ENCODE measurements around the gene RAPGEF2.
"Not testable (repeated sequence)": the region's sequence is repeated elsewhere in the genome, so short reads cannot be mapped to it uniquely, and the experiment has no call there.

Gene RAPGEF2

GRCh38 chr4:159102622-159103383 is at the start of gene RAPGEF2:
RAPGEF2 (plus strand) TSS chr4:159103079; CDS start chr4:159104163, 1,084 bp downstream.
- peak within 1 kb of the TSS; percentile 88 for H3K4me3 ChIP-seq (ENCODE audit: low read depth, low read length)
- DNase-seq (ENCODE audit: low read depth), result peak; percentile 84

DNA sequence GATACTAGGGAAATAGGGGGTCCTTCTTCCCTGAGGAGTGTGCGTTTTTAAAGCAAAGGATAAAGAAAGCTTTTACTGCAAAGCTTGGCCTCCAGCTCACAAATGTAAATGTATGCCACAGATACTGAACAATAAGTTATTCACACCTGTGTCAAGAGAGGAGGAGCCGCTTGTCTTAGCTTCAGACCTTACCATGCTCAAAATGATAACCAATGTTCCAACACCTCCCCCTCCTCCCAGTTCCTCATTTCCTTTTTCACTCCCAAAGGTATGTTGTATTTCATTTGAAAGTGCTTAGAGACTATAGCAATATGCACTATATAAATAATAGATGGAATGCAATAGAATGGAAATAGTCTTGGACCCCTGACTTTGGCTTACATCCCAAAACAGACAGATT is 47.0 kb upstream of the RAPGEF2 start:
- DNase-seq (ENCODE audit: low read depth), result no peak

DNA sequence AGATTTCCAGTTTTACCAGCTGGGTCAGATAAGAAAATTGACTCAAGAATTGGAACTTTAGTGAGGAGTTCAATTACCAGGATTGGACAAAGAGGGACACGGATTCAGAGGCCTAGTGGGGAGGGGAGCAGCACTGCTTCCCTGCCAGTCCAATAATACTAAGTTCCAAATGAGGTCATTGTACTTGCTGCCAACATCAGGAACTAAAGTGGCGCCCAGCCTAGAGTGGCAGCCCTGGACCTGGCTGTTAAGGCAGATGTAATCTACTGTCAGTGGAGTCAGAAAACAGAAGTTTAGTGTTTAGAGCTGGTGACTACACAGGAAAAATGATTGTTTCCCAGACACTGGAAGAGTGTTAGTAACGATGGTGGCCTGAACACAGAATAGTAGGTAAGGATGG is 42.7 kb upstream of the RAPGEF2 start:
- DNase-seq (ENCODE audit: low read depth), result no peak
- no peak overlapping the region for H3K4me3 ChIP-seq (ENCODE audit: low read depth, low read length)

More for the DNA sequence above, 47.0 kb upstream of the RAPGEF2 start:
- H3K4me3 ChIP-seq (ENCODE audit: low read depth, low read length), result no peak overlapping the region

DNA sequence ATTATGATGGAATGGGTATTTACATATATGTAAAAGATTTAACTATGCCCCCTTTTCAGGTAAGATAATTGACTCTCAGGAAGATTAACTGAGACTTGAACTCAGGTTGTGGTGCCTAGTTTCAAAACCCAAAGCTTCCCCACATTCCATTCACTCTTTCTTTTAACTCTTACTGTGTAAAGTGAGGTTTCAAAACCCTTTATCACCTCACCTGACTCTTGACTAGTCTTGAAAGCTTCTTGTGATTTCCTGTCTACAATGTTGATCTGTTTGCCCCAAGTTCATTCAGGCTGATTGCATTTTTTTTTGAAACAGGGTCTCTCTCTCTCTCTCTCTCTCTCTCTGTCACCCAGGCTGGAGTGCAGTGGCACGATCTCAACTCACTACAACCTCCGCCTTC is 40.5 kb upstream of the RAPGEF2 start:
- no peak for DNase-seq (ENCODE audit: low read depth)

GRCh38 chr4:159065513-159066240 is 37.2 kb upstream of the RAPGEF2 start:
- no peak for DNase-seq (ENCODE audit: low read depth)
- no peak overlapping the region for H3K4me3 ChIP-seq (ENCODE audit: low read depth, low read length)

More for the DNA sequence above, 40.5 kb upstream of the RAPGEF2 start:
- no peak overlapping the region for H3K4me3 ChIP-seq (ENCODE audit: low read depth, low read length)

GRCh38 chr4:159068139-159068538 is 34.7 kb upstream of the RAPGEF2 start:
- H3K4me3 ChIP-seq (ENCODE audit: low read depth, low read length); DNase-seq (ENCODE audit: low read depth): not testable (repeated sequence)

GRCh38 chr4:159069922-159070321 is 33.0 kb upstream of the RAPGEF2 start:
- H3K4me3 ChIP-seq (ENCODE audit: low read depth, low read length), result no peak overlapping the region
- DNase-seq (ENCODE audit: low read depth), result peak; percentile 85

- H3K4me3 ChIP-seq (ENCODE audit: low read depth, low read length), result no peak overlapping the region
- peak; percentile 95 for DNase-seq (ENCODE audit: low read depth)
Observed at GRCh38 chr4:159070742-159071141, 32.1 kb upstream of the RAPGEF2 start.

DNA sequence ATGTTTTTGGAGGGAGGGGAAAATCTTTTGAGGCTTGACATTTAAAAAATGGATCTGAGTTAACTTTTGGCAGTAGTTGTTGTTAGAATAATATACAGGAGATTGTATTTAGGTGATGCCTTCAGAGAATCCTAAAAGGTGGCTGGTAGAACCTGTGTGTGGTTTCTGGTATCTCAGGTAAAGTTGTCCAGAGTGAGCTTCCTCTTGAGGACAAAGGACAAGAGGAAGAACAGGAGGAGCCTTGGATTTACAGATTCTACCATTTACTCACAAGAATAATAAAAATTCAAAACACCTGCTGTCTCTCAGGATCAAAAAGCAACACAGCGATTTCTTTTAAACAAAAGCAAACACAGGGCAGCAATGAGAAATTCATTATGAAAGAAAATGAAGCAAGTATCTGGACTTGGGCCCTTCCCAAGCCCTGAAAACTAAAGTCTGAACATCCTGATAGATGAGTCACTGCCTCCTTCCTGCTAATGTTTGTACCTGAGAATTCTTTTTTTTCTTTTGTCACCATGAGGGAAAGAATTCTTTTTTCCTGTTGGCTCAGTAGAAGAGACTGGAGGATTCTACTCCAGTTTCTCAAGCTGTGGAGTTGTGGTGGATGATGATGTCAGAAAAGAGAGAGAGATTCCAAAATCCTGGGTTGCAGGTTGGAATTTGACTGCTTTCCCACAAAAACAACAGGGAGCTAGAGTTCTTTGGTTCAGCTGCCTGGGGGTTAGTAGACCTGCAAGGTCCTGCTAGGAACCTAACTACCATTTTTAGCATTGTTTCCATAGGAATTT is 31.5 kb upstream of the RAPGEF2 start:
- DNase-seq (ENCODE audit: low read depth), result peak; percentile 67
- no peak overlapping the region for H3K4me3 ChIP-seq (ENCODE audit: low read depth, low read length)

GRCh38 chr4:159071969-159072765 is 30.7 kb upstream of the RAPGEF2 start:
- H3K4me3 ChIP-seq (ENCODE audit: low read depth, low read length), result no peak overlapping the region
- DNase-seq (ENCODE audit: low read depth), result no peak

DNA sequence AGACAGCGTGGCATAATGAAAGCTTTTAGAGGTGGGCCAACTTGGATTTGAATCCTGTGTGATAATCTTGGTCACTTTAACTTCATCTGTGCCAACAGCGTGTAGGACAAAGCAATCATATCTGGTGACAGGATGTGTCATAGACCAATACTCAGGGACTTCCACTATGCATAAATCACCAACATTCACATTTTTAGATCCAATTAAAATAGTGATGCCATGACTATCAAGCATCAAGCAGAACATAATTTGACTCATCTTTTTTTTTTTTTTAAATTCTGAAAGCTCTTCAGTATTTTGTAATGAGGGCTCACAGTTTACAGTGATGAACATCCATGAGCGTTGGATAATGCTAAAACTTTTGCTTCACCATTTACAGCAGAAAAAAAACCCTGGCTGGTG is 27.3 kb upstream of the RAPGEF2 start:
- no peak overlapping the region for H3K4me3 ChIP-seq (ENCODE audit: low read depth, low read length)
- DNase-seq (ENCODE audit: low read depth), result no peak

- H3K4me3 ChIP-seq (ENCODE audit: low read depth, low read length); DNase-seq (ENCODE audit: low read depth): not testable (repeated sequence)
Observed at GRCh38 chr4:159077018-159077417, 25.9 kb upstream of the RAPGEF2 start.

DNA sequence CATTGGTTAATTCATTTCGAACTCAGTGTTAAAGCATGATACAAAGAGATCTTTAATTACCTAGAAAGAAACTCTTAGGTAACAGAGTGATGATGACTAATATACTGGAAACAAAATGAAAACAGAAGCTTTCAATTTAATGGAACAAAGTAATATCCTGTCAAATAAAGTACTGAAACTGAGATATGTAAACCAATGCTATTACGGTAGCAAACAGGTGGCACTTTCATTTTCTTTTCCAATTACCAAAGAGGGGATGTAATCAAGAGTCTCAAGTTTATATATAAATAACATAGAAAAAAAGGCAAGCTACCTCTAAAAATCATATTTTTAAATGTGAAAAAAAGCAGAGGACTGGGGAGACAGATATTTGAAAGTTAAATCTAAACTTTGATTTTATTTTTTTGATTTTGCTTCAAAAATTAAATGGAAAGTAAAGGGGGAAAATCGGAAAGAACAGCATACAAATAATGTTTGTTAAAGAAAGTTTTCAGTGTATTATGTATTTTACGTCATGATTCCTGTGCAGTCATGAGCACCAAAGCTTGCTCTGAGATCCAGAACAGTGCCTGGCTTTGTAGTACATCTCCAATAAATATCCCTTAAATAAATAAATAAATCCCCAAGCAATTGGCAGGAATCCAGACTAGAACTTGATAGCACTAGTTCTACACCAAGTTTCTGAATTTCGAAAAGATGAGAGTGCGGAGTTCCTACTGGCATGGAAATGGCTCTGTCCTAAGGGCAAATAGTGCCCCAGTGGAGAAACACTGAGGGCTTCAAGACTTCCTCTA is 25.0 kb upstream of the RAPGEF2 start:
- no peak overlapping the region for H3K4me3 ChIP-seq (ENCODE audit: low read depth, low read length)
- no peak for DNase-seq (ENCODE audit: low read depth)

- DNase-seq (ENCODE audit: low read depth), result no peak
Observed at GRCh38 chr4:159079074-159079473, 23.8 kb upstream of the RAPGEF2 start.

DNA sequence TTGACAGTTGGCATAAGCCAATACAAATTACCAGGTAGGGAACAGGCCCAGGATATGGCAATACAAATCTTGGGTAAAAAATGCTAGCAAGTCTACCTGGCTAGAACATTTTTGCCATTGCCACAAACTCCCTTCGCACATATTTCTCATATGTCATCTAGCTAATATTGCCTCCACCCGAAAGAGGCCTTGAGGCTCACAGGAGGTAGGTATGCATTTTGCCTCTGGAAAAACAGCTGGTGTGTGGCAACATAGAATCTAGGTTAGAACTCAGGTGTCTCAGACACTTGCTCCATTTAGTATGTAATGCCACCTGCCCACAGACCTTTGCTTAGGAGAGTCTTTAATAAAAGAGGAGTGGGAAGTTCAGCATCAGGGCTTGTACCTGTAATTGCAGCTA is 16.3 kb upstream of the RAPGEF2 start:
- no peak overlapping the region for H3K4me3 ChIP-seq (ENCODE audit: low read depth, low read length)
- DNase-seq (ENCODE audit: low read depth), result no peak

More at GRCh38 chr4:159079074-159079473, 23.8 kb upstream of the RAPGEF2 start:
- no peak overlapping the region for H3K4me3 ChIP-seq (ENCODE audit: low read depth, low read length)

DNA sequence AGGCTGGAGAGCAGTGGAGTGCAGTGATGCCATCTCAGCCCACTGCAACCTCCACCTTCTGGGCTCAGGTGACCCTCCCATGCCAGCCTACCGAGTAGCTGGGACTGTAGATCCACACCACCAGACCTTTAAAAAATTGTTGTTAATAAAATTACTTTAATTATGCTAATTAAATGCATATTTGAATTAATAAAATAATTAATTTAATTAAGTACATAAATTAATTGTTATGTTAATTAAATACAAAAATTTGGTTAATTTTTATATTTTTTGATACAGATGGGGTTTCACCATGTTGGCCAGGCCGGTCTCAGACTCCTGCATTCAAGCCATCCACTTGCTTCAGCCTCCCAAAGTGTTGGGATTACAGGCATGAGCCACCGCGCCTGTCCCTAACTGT is 12.6 kb upstream of the RAPGEF2 start:
- H3K4me3 ChIP-seq (ENCODE audit: low read depth, low read length), result no peak overlapping the region
- DNase-seq (ENCODE audit: low read depth), result no peak

DNA sequence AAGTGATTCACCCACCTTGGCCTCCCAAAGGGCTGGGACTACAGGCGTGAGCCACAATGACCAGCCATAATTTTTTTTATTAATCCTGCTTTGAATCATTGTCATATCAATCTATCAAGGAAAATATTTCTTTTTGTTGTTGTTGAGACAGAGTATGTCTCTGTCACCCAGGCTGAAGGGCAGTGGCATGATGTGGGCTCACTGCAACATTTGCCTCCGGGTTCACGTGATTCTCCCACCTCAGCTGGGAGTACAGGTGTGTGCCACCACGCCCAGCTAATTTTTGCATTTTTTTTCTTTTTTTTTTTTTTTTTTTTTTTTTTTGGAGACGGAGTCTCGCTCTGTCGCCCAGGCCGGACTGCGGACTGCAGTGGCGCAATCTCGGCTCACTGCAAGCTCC is 8.7 kb upstream of the RAPGEF2 start:
- DNase-seq (ENCODE audit: low read depth); H3K4me3 ChIP-seq (ENCODE audit: low read depth, low read length): not testable (repeated sequence)

- no peak for DNase-seq (ENCODE audit: low read depth)
- no peak overlapping the region for H3K4me3 ChIP-seq (ENCODE audit: low read depth, low read length)
Observed at GRCh38 chr4:159096434-159096833, 6.4 kb upstream of the RAPGEF2 start.

All from skeletal muscle cell (primary cell).